IMR-90 (cell line): ENCODE measurements around the gene PMEPA1. TPM values are rescaled to one million over a fixed set of nuclear protein-coding genes. Genes with fewer than 3 reads are reported as not detected.
A peak's percentile ranks its signal among the peaks of the same experiment; 100 is the strongest.

ENCODE experiments used
- ATAC-seq: fragments of 200-7000 bp; cut with Tn5 transposase; 2 replicates; pipeline ENCODE4 v1.9.1; 2020; ENCODE audit warnings: low read depth, mild to moderate bottlenecking, moderate library complexity
- BruUV-seq: library from RNA; stranded (reverse); fragments of 400-500 nt; replicated peaks from 2 replicates; lab custom pipeline; 2021; lab: Mats Ljungman, UMichigan
- CTCF ChIA-PET: fragments of 300-600 bp; formaldehyde crosslinking; extraction: SDS; loops from one replicate; lab custom pipeline; 2021; ENCODE audit warnings: antibody characterized with exemption; lab: Yijun Ruan, JAX
- POLR2A ChIA-PET: fragments of 300-600 bp; sonication (Branson Sonifier 250); formaldehyde crosslinking; loops from one replicate; lab custom pipeline; 2022; ENCODE audit warnings: antibody characterized with exemption; ENCODE audit not compliant: unreplicated experiment; lab: Charles Lee
- DNase-seq: peaks from one replicate; pipeline ENCODE4 v3.0.0; 2013
- H2AFZ ChIP-seq: replicated peaks from 2 replicates; pipeline ENCODE3; 2013; ENCODE audit warnings: low read length, mild to moderate bottlenecking; ENCODE audit not compliant: poor library complexity
- H2AK5ac ChIP-seq: 2 replicates; pipeline ENCODE4 v1.6.1; 2013; ENCODE audit warnings: low read depth, low read length, inconsistent platforms
- H2AK9ac ChIP-seq: replicated peaks from 2 replicates; pipeline ENCODE3; 2013; ENCODE audit warnings: mild to moderate bottlenecking, low read depth, low read length, moderate library complexity; ENCODE audit not compliant: poor library complexity
- H2BK120ac ChIP-seq: 2 replicates; pipeline ENCODE4 v1.6.1; 2013; ENCODE audit warnings: low read depth, low read length, inconsistent platforms
- H2BK15ac ChIP-seq: 3 replicates; pipeline ENCODE4 v1.6.1; 2013; ENCODE audit warnings: low read depth, low read length, inconsistent platforms
- H2BK20ac ChIP-seq: 2 replicates; pipeline ENCODE4 v1.6.1; 2013; ENCODE audit warnings: low read depth, mild to moderate bottlenecking, inconsistent platforms, low read length, moderate library complexity
- H2BK5ac ChIP-seq: 2 replicates; pipeline ENCODE4 v1.6.1; 2013; ENCODE audit warnings: mild to moderate bottlenecking, low read depth, low read length, inconsistent platforms; ENCODE audit not compliant: poor library complexity, severe bottlenecking
- H3K14ac ChIP-seq: replicated peaks from 2 replicates; pipeline ENCODE4 v1.6.1; 2013; ENCODE audit warnings: low read depth, low read length, inconsistent platforms
- H3K18ac ChIP-seq: 2 replicates; pipeline ENCODE4 v1.6.1; 2013; ENCODE audit warnings: low read depth, low read length, control low read depth
- H3K23ac ChIP-seq: 2 replicates; pipeline ENCODE4 v1.6.1; 2013; ENCODE audit warnings: low read depth, low read length, inconsistent platforms
- H3K27ac ChIP-seq: 2 replicates; pipeline ENCODE4 v1.5.1; 2013; ENCODE audit warnings: mild to moderate bottlenecking, control low read depth, low read length; ENCODE audit not compliant: insufficient read depth
- H3K27me3 ChIP-seq: 2 replicates; pipeline ENCODE4 v1.6.1; 2013; ENCODE audit warnings: low read length; ENCODE audit not compliant: control insufficient read depth, insufficient read depth
- H3K36me3 ChIP-seq: 2 replicates; pipeline ENCODE4 v1.6.1; 2013; ENCODE audit warnings: low read length, mixed read lengths; ENCODE audit not compliant: control insufficient read depth, insufficient read depth
- H3K4ac ChIP-seq: 2 replicates; pipeline ENCODE4 v1.6.1; 2013; ENCODE audit warnings: low read depth, low read length, inconsistent platforms
- H3K4me1 ChIP-seq: 2 replicates; pipeline ENCODE4 v1.6.1; 2013; ENCODE audit warnings: low read length, mixed read lengths; ENCODE audit not compliant: control insufficient read depth, insufficient read depth
- H3K4me2 ChIP-seq: 2 replicates; pipeline ENCODE4 v1.6.1; 2013; ENCODE audit warnings: low read depth, mild to moderate bottlenecking, control low read depth, low read length, moderate library complexity
- H3K4me3 ChIP-seq: 2 replicates; pipeline ENCODE4 v1.5.1; 2013; ENCODE audit warnings: low read depth, mild to moderate bottlenecking, control low read depth, low read length, moderate library complexity; ENCODE audit not compliant: insufficient read depth
- H3K56ac ChIP-seq: 2 replicates; pipeline ENCODE4 v1.6.1; 2013; ENCODE audit warnings: low read length, inconsistent platforms; ENCODE audit not compliant: insufficient read depth; ENCODE audit errors: extremely low read depth
- H3K79me1 ChIP-seq, 2 experiments: 2 replicates each; pipeline ENCODE4 v1.6.1; 2013; ENCODE audit warnings: low read length in 2 of 2, inconsistent platforms in 1 of 2, low read depth in 1 of 2
- H3K9ac ChIP-seq: 2 replicates; pipeline ENCODE4 v1.6.1; 2013; ENCODE audit warnings: low read depth, low read length, control low read depth
- H3K9me1 ChIP-seq: 2 replicates; pipeline ENCODE4 v1.6.1; 2013; ENCODE audit warnings: low read length, inconsistent platforms; ENCODE audit not compliant: insufficient read depth
- H3K9me3 ChIP-seq: 2 replicates; pipeline ENCODE4 v1.6.1; 2013; ENCODE audit warnings: low read length; ENCODE audit not compliant: control insufficient read depth, insufficient read depth
- H4K20me1 ChIP-seq: 2 replicates; pipeline ENCODE4 v1.6.1; 2013; ENCODE audit warnings: low read length, inconsistent platforms; ENCODE audit not compliant: insufficient read depth
- H4K5ac ChIP-seq: 2 replicates; pipeline ENCODE4 v1.6.1; 2013; ENCODE audit warnings: mild to moderate bottlenecking, low read depth, low read length, control low read depth
- H4K8ac ChIP-seq, 2 experiments: 2 replicates each; pipeline ENCODE4 v1.6.1; 2013; ENCODE audit warnings: low read depth in 2 of 2, low read length in 2 of 2, control low read depth in 1 of 2, inconsistent platforms in 1 of 2
- H4K91ac ChIP-seq: 2 replicates; pipeline ENCODE4 v1.6.1; 2013; ENCODE audit warnings: low read depth, low read length, inconsistent platforms; ENCODE audit not compliant: insufficient read depth
- CEBPB ChIP-seq: IDR thresholded peaks from 2 replicates; pipeline ENCODE4 v1.6.1; 2012; ENCODE audit warnings: low read depth, low read length, improper control_type of control experiment
- CHD1 ChIP-seq: IDR thresholded peaks from 2 replicates; pipeline ENCODE4 v1.6.1; 2012; ENCODE audit warnings: low read depth, low read length, improper control_type of control experiment
- CTCF ChIP-seq: conservative IDR thresholded peaks from 2 replicates; pipeline ENCODE4 v1.5.1; 2012; ENCODE audit warnings: mild to moderate bottlenecking, low read depth, low read length, improper control_type of control experiment
- ELK1 ChIP-seq: fragments of 150-350 bp; IDR thresholded peaks from 2 replicates; pipeline ENCODE4 v1.6.1; 2016; ENCODE audit warnings: low read depth, mild to moderate bottlenecking, low read length, moderate library complexity, borderline replicate concordance
- MAFK ChIP-seq: IDR thresholded peaks from 2 replicates; pipeline ENCODE4 v1.6.1; 2012; ENCODE audit warnings: low read depth, low read length, improper control_type of control experiment
- NFE2L2 ChIP-seq: fragments of 150-350 bp; IDR thresholded peaks from 2 replicates; pipeline ENCODE4 v1.6.1; 2016; ENCODE audit warnings: low read depth, mild to moderate bottlenecking, low read length
- RFX5 ChIP-seq: IDR thresholded peaks from 2 replicates; pipeline ENCODE4 v1.8.0; 2012; ENCODE audit warnings: low read depth, mild to moderate bottlenecking, low read length, moderate library complexity
- USF2 ChIP-seq: fragments of 150-350 bp; IDR thresholded peaks from 2 replicates; pipeline ENCODE4 v1.6.1; 2017; ENCODE audit warnings: mild to moderate bottlenecking, antibody characterized with exemption, low read length, low read depth
- WGBS, 2 experiments: methylation state at CpG; one replicate each; pipeline versions ENCODE4 v1.1.5 to v1.1.7; 2013; ENCODE audit warnings: missing lambda C conversion rate in 2 of 2; ENCODE audit not compliant: insufficient read length in 1 of 2; ENCODE audit errors: extremely low coverage in 2 of 2; 5-methylcytosine and 5-hydroxymethylcytosine counted together
- dilution Hi-C: fragments of 300-500 bp; cut with HindIII; formaldehyde crosslinking; loops from one replicate; pipeline ENCODE4 v1.14.3; 2018; ENCODE audit warnings: low sequenced_read_pairs; ENCODE audit not compliant: unreplicated experiment
- in situ Hi-C: fragments of 300-500 bp; cut with MboI; formaldehyde crosslinking; loops from 3 replicates; pipeline ENCODE4 v1.14.3; 2019; ENCODE audit warnings: low sequenced_read_pairs, inconsistent platforms, mixed read lengths
- intact Hi-C: fragments of 100-400 bp; cut with micrococcal nuclease; formaldehyde crosslinking; loops from 2 replicates; pipeline ENCODE4 v1.10.0; 2022
- polyA plus RNA-seq, 3 experiments: library from polyadenylated mRNA; depleted of rRNA; stranded (reverse); fragments of >200 nt; gene quantifications; 2 replicates each; pipeline ENCODE4 v1.2.3, GENCODE V29; 2012; ENCODE audit warnings: low replicate concordance in 1 of 3
- total RNA-seq: library from RNA; depleted of rRNA; stranded (reverse); fragments of >200 nt; gene quantifications from 2 replicates; pipeline ENCODE4 v1.2.3, GENCODE V29; 2012

The PMEPA1 gene
- total and polyA plus RNA-seq, 2 of the 4 experiments (the other 2 are of a cell fraction), result 2.0 to 6.9 TPM

GRCh38 chr20:57662456-57663240 lies 47.2 kb downstream of the PMEPA1 start:
- H4K8ac ChIP-seq, result no peak overlapping the region
- in situ Hi-C loops, result no loop called here
- no TSS peak for BruUV-seq

More at GRCh38 chr20:57662456-57663240, 47.2 kb downstream of the PMEPA1 start:
- no peak overlapping the region for H3K4me2 ChIP-seq
- no peak overlapping the region for H3K18ac ChIP-seq
- H3K36me3 ChIP-seq, result peaks cover 6% of the 10 kb centered on the region; the same call in 1 of the 2 replicates
- H3K4ac ChIP-seq, result no peak overlapping the region
- POLR2A ChIA-PET, result interaction anchor here (0.5 kb wide), 1 partner anchor 11 kb away, joined by 5 read pairs; no protein-coding TSS in a partner anchor
- H2BK5ac ChIP-seq, result no peak overlapping the region
- H3K9ac ChIP-seq, result no peak overlapping the region
- H3K23ac ChIP-seq, result no peak overlapping the region
- H3K9me1 ChIP-seq, result peaks cover 3% of the 10 kb centered on the region; the same call in 1 of the 2 replicates
- H2BK120ac ChIP-seq, result no peak overlapping the region
- no peaks in the 10 kb centered on the region for H3K27me3 ChIP-seq
- dilution Hi-C loops (no loop called here), intact Hi-C loops (no loop called here)
- no peak overlapping the region for H2BK15ac ChIP-seq
- peaks cover 6 to 12% of the 10 kb centered on the region in 2 experiments; a peak in 2 of 4 replicates for H3K79me1 ChIP-seq
- no peak overlapping the region for H3K56ac ChIP-seq
- H3K27ac ChIP-seq, result no peak overlapping the region
- H3K14ac ChIP-seq, result no peak overlapping the region
- peaks cover 48% of the 10 kb centered on the region for H4K20me1 ChIP-seq
- no peak for TF ChIP-seq NFE2L2
- TF ChIP-seq MAFK, result no peak
- no peak for TF ChIP-seq CTCF
- no peak for TF ChIP-seq CEBPB
- TF ChIP-seq ELK1, result no peak
- no peak for TF ChIP-seq USF2
- TF ChIP-seq RFX5, result no peak
- TF ChIP-seq CHD1, result no peak
- no peak overlapping the region for H2BK20ac ChIP-seq
- no peak overlapping the region for H2AK5ac ChIP-seq
- H3K4me1 ChIP-seq, result no peaks in the 10 kb centered on the region
- H3K4me3 ChIP-seq, result no peak overlapping the region
- no peaks in the 10 kb centered on the region for H3K9me3 ChIP-seq
- H2AK9ac ChIP-seq, result peak overlapping the region; percentile 24
- no peak overlapping the region for H2AFZ ChIP-seq
- CTCF ChIA-PET, result no interaction called here
- ATAC-seq (no peak), DNase-seq (no peak)
- no peak overlapping the region for H4K5ac ChIP-seq
- H4K91ac ChIP-seq, result no peak overlapping the region
- WGBS, 2 experiments, result 90% methylated on average over 2 of the region's 21 CpGs; no CpG with 5 or more reads in 1 of the 2 experiments
